GM12878 (cell line): Measurements from ENCODE around the gene SNX32. TPM values are rescaled to one million over a fixed set of nuclear protein-coding genes. Genes with fewer than 3 reads are reported as not detected.

Experiments
- ATAC-seq: fragments of 200-7000 bp; cut with Tn5 transposase; 3 replicates; pipeline ENCODE4 v1.9.1; 2020; ENCODE audit warnings: mild to moderate bottlenecking, moderate library complexity
- BruUV-seq: library from RNA; stranded (reverse); fragments of 400-500 nt; replicated peaks from 2 replicates; lab custom pipeline; 2021; lab: Mats Ljungman, UMichigan
- CTCF ChIA-PET: fragments of 300-600 bp; sonication (Branson Sonifier 250); formaldehyde crosslinking; extraction: SDS; loops from one replicate; lab custom pipeline; 2021; ENCODE audit warnings: inconsistent platforms; lab: Yijun Ruan, JAX
- POLR2A ChIA-PET: fragments of 350-600 bp; formaldehyde crosslinking; extraction: SDS; loops from one replicate; lab custom pipeline; 2021; ENCODE audit warnings: inconsistent platforms; lab: Charles Lee
- RAD21 ChIA-PET: fragments of 300-600 bp; sonication (Branson Sonifier 250); formaldehyde crosslinking; loops from one replicate; lab custom pipeline; 2023; ENCODE audit warnings: antibody characterized with exemption; ENCODE audit not compliant: unreplicated experiment; lab: Charles Lee
- SMC1A ChIA-PET: fragments of 300-600 bp; sonication (Branson Sonifier 250); formaldehyde crosslinking; loops from one replicate; lab custom pipeline; 2023; ENCODE audit not compliant: unreplicated experiment, uncharacterized antibody; lab: Charles Lee
- DNase-seq: peaks from one replicate; pipeline ENCODE4 v3.0.0-alpha.2; 2011; ENCODE audit warnings: low read depth, low spot score
- FAIRE-seq: peaks from 3 replicates; lab custom pipeline; 2011; peaks lifted over from hg19 to GRCh38; lab: Jason Lieb, UNC
- H2AFZ ChIP-seq: 2 replicates; pipeline ENCODE4 v1.6.0; 2011; ENCODE audit warnings: low read depth, low read length, control low read depth; ENCODE audit not compliant: control insufficient read depth
- H3K27ac ChIP-seq: 2 replicates; pipeline ENCODE4 v1.5.1; 2011; ENCODE audit warnings: control low read depth; ENCODE audit not compliant: control insufficient read depth, insufficient read depth
- H3K27me3 ChIP-seq, 2 experiments: replicated peaks in 1 of 2; 2 replicates each; pipeline versions ENCODE4 v1.6.0 to v1.6.1; 2011; ENCODE audit warnings: low read length in 1 of 2; ENCODE audit not compliant: control insufficient read depth in 2 of 2, insufficient read depth in 2 of 2
- H3K36me3 ChIP-seq, 2 experiments: 2 replicates each; pipeline ENCODE4 v1.5.1; 2011; ENCODE audit warnings: low read length in 1 of 2; ENCODE audit not compliant: control insufficient read depth in 2 of 2, insufficient read depth in 2 of 2
- H3K4me1 ChIP-seq: 2 replicates; pipeline ENCODE4 v1.6.1; 2011; ENCODE audit warnings: mild to moderate bottlenecking, low read length, moderate library complexity, mixed read lengths; ENCODE audit not compliant: control insufficient read depth, insufficient read depth
- H3K4me2 ChIP-seq: 2 replicates; pipeline ENCODE4 v1.6.0; 2011; ENCODE audit warnings: control low read depth; ENCODE audit not compliant: control insufficient read depth, insufficient read depth
- H3K4me3 ChIP-seq: fragments of 200-600 bp; sonication (generic); 2 replicates; pipeline ENCODE4 v1.5.1; 2016
- H3K79me2 ChIP-seq: 2 replicates; pipeline ENCODE4 v1.6.0; 2011; ENCODE audit warnings: low read length; ENCODE audit not compliant: control insufficient read depth, insufficient read depth
- H3K9ac ChIP-seq: 2 replicates; pipeline ENCODE4 v1.8.0; 2011; ENCODE audit warnings: low read length, control low read depth, mixed read lengths; ENCODE audit not compliant: control insufficient read depth, insufficient read depth
- H3K9me3 ChIP-seq: replicated peaks from 3 replicates; pipeline ENCODE4 v1.5.1; 2011; ENCODE audit warnings: mild to moderate bottlenecking, low read length; ENCODE audit not compliant: control insufficient read depth, insufficient read depth
- H4K20me1 ChIP-seq: 2 replicates; pipeline ENCODE4 v1.6.0; 2011; ENCODE audit not compliant: control insufficient read depth, insufficient read depth
- IRF3 ChIP-seq: fragments of 450-650 bp; IDR thresholded peaks from 2 replicates; pipeline ENCODE4 v1.6.1; 2014; ENCODE audit warnings: mild to moderate bottlenecking
- IRF5 ChIP-seq: fragments of 450-650 bp; IDR thresholded peaks from 2 replicates; pipeline ENCODE4 v1.6.1; 2017; ENCODE audit warnings: borderline replicate concordance
- JUND ChIP-seq: IDR thresholded peaks from 2 replicates; pipeline ENCODE4 v1.6.1; 2012; ENCODE audit warnings: low read depth, mild to moderate bottlenecking, low read length, improper control_type of control experiment, moderate library complexity
- MTA2 ChIP-seq: fragments of 450-650 bp; IDR thresholded peaks from 2 replicates; pipeline ENCODE4 v1.6.1; 2016; ENCODE audit warnings: low read depth, mild to moderate bottlenecking, moderate library complexity
- NFIC ChIP-seq: IDR thresholded peaks from 2 replicates; pipeline ENCODE4 v1.6.1; 2012; ENCODE audit warnings: low read depth, mild to moderate bottlenecking, inconsistent platforms, low read length, moderate library complexity
- RELB ChIP-seq: fragments of 450-650 bp; IDR thresholded peaks from 2 replicates; pipeline ENCODE4 v1.6.1; 2017; ENCODE audit warnings: low read depth, mild to moderate bottlenecking, moderate library complexity
- RFX5 ChIP-seq: IDR thresholded peaks from 2 replicates; pipeline ENCODE4 v1.6.1; 2011; ENCODE audit warnings: low read depth, low read length, improper control_type of control experiment
- TAF1 ChIP-seq: IDR thresholded peaks from 2 replicates; pipeline ENCODE4 v1.6.1; 2011; ENCODE audit warnings: mild to moderate bottlenecking, low read depth, low read length, borderline replicate concordance
- ZNF592 ChIP-seq: fragments of 450-650 bp; IDR thresholded peaks from 2 replicates; pipeline ENCODE4 v1.6.1; 2017; ENCODE audit warnings: mild to moderate bottlenecking, moderate library complexity
- WGBS: methylation state at CpG from one replicate; pipeline ENCODE4 v1.1.6; 2016; ENCODE audit warnings: low lambda C conversion rate; ENCODE audit not compliant: insufficient replicate concordance, insufficient coverage; ENCODE audit errors: missing lambda C conversion rate; 5-methylcytosine and 5-hydroxymethylcytosine counted together
- in situ Hi-C: fragments of 300-500 bp; cut with MboI; formaldehyde crosslinking; loops from 9 replicates; pipeline ENCODE4 v1.14.3; 2018; ENCODE audit warnings: mixed read lengths
- intact Hi-C: fragments of 100-400 bp; cut with micrococcal nuclease; formaldehyde crosslinking; loops from one replicate; pipeline ENCODE4 v1.14.2; 2022; ENCODE audit not compliant: unreplicated experiment
- polyA plus RNA-seq, 11 experiments: library from polyadenylated mRNA; depleted of rRNA in 4 of 11; unstranded in 6 of 11; stranded (reverse) in 5 of 11; fragments of >200 nt; fragmentation: Nextera tagmentation in 4 of 11; fragmentation: Illumina TruSeq in 1 of 11; extraction: Ambion mirVana in 4 of 11; extraction: Trizol in 1 of 11; gene quantifications; 1 replicate in 1 of 11; 2 replicates in 10 of 11; pipeline versions ENCODE4 v1.2.1 to v1.2.3, GENCODE V29; 2011 to 2016; ENCODE audit warnings: inconsistent platforms in 2 of 11, missing spikeins in 2 of 11, low read depth in 1 of 11
- total RNA-seq, 4 experiments: library from RNA; depleted of rRNA in 3 of 4; stranded (reverse); fragments of >200 nt in 3 of 4; fragmentation: Illumina TruSeq in 1 of 4; extraction: Trizol in 1 of 4; gene quantifications; 2 replicates each; pipeline versions ENCODE4 v1.2.1 to v1.2.3, GENCODE V29; 2013 to 2021

The SNX32 gene
- total and polyA plus RNA-seq, 10 of the 15 experiments (the other 5 are each of a cell fraction or from before 2014, with no cell fraction given): 0.04 to 1.5 (median 0.11) TPM; not detected in 1

- no peak for TF ChIP-seq RELB
- no peak for TF ChIP-seq MTA2
Observed at GRCh38 chr11:65844231-65844872, 10.6 kb downstream of the SNX32 start (continued).

- Histone ChIP-seq H3K27ac (no peak overlapping the region), H3K4me1 (no peaks in the 10 kb centered on the region), H2AFZ (no peak overlapping the region), H3K27me3 (no peaks in the 10 kb centered on the region), H3K4me3 (no peak overlapping the region), H3K4me2 (no peak overlapping the region), H3K9ac (no peak overlapping the region), H4K20me1 (no peaks in the 10 kb centered on the region), H3K9me3 (peaks cover 2% of the 10 kb centered on the region; the same call in 2 of the 3 replicates), H3K36me3 (peaks cover 5 to 7% of the 10 kb centered on the region in 2 experiments; a peak in 3 of 4 replicates), H3K79me2 (no peaks in the 10 kb centered on the region)
- FAIRE-seq (no peak), ATAC-seq (no peak), DNase-seq (no peak)
- ChIA-PET POLR2A (interaction anchor here (0.7 to 1.1 kb wide), 2 partner anchors 11 to 331 kb away, joined by 3 read pairs; no protein-coding TSS in a partner anchor), SMC1A (no interaction called here), RAD21 (no interaction called here), CTCF (interaction anchor here (1.1 to 2.9 kb wide), 5 partner anchors 25 to 141 kb away, joined by 3 to 11 read pairs (median 4); partner anchors contain the start of gene KAT5)
- BruUV-seq: no TSS peak
- in situ Hi-C loops: no loop called here
- WGBS: 63% methylated on average over 3 of the region's 3 CpGs
- intact Hi-C loops: no loop called here
- no peak for TF ChIP-seq IRF3
- no peak for TF ChIP-seq RFX5
- TF ChIP-seq NFIC: no peak
- TF ChIP-seq ZNF592: no peak
- no peak for TF ChIP-seq JUND
- TF ChIP-seq TAF1: no peak
- no peak for TF ChIP-seq IRF5
Observed at GRCh38 chr11:65847746-65848145, 14.0 kb downstream of the SNX32 start.
